Cardiac muscle cell (in vitro differentiated cells and primary cell): ENCODE results near the gene ZNF45. TPM values are rescaled to one million over a fixed set of nuclear protein-coding genes. Genes with fewer than 3 reads are reported as not detected.

Experiments
- DNase-seq, 2 donors: peaks; one replicate each; pipeline versions ENCODE4 v3.0.0 to v3.0.0-alpha.2; 2010 to 2017; ENCODE audit warnings: low read depth in 1 of 2, low spot score in 1 of 2
- H3K27ac ChIP-seq: fragments of 200-600 bp; sonication (generic); 2 replicates; pipeline ENCODE4 v1.5.1; 2016
- H3K27me3 ChIP-seq: fragments of 200-600 bp; sonication (generic); 2 replicates; pipeline ENCODE4 v1.6.0; 2016; ENCODE audit warnings: control low read depth
- H3K36me3 ChIP-seq: fragments of 200-600 bp; sonication (generic); 2 replicates; pipeline ENCODE4 v1.5.1; 2016; ENCODE audit warnings: control low read depth
- H3K4me1 ChIP-seq: fragments of 200-600 bp; sonication (generic); 2 replicates; pipeline ENCODE4 v1.8.1; 2017; ENCODE audit warnings: low read depth, mild to moderate bottlenecking, mixed run types
- H3K4me3 ChIP-seq: fragments of 200-600 bp; sonication (generic); 2 replicates; pipeline ENCODE4 v1.5.1; 2016; ENCODE audit warnings: mild to moderate bottlenecking
- H3K9me3 ChIP-seq: fragments of 200-600 bp; sonication (generic); 2 replicates; pipeline ENCODE4 v1.5.1; 2017; ENCODE audit warnings: low read depth, mild to moderate bottlenecking, control low read depth
- CTCF ChIP-seq: IDR thresholded peaks from 2 replicates; pipeline ENCODE4 v1.5.1; 2012; ENCODE audit warnings: low read depth, mild to moderate bottlenecking, low read length
- polyA plus RNA-seq: library from polyadenylated mRNA; unstranded; fragments of >200 nt; fragmentation: Nextera tagmentation; extraction: Ambion mirVana; gene quantifications from 2 replicates; pipeline ENCODE4 v1.2.1, GENCODE V29; 2016
- total RNA-seq: library from RNA; depleted of rRNA; stranded (reverse); fragments of >200 nt; gene quantifications from 2 replicates; pipeline ENCODE4 v1.2.3, GENCODE V29; 2016

ZNF45 gene
- total and polyA plus RNA-seq, 2 experiments from 2014 or later = 7.9 to 14.3 TPM

- H3K27me3 ChIP-seq = no peaks in the 10 kb centered on the region
- peaks cover 4% of the 10 kb centered on the region for H3K4me1 ChIP-seq
- no peak for TF ChIP-seq CTCF
- DNase-seq = no peak
- no peak overlapping the region for H3K27ac ChIP-seq
- no peaks in the 10 kb centered on the region for H3K9me3 ChIP-seq
- H3K36me3 ChIP-seq = peaks cover 65% of the 10 kb centered on the region
- no peak overlapping the region for H3K4me3 ChIP-seq
These were observed 6.3 kb downstream of the ZNF45 start for GRCh38 chr19:43928820-43929219.

GRCh38 chr19:43923875-43924274, 11.2 kb downstream of the ZNF45 start:
- Histone ChIP-seq H3K27ac (no peak overlapping the region), H3K9me3 (no peaks in the 10 kb centered on the region), H3K27me3 (no peaks in the 10 kb centered on the region), H3K36me3 (peaks cover 66% of the 10 kb centered on the region), H3K4me1 (no peaks in the 10 kb centered on the region), H3K4me3 (no peak overlapping the region)
- no peak for TF ChIP-seq CTCF
- DNase-seq = no peak

- no peaks in the 10 kb centered on the region for H3K4me1 ChIP-seq
- no peak overlapping the region for H3K27ac ChIP-seq
- no peaks in the 10 kb centered on the region for H3K27me3 ChIP-seq
- peaks cover 8% of the 10 kb centered on the region for H3K9me3 ChIP-seq
- H3K4me3 ChIP-seq = no peak overlapping the region
- H3K36me3 ChIP-seq = peaks cover 54% of the 10 kb centered on the region
- TF ChIP-seq CTCF = no peak
- no peak for DNase-seq
These were observed 21.0 kb downstream of the ZNF45 start for GRCh38 chr19:43914051-43914450.

- no peak for TF ChIP-seq CTCF
- H3K9me3 ChIP-seq = peaks cover 8% of the 10 kb centered on the region
- H3K4me1 ChIP-seq = no peaks in the 10 kb centered on the region
- no peak overlapping the region for H3K27ac ChIP-seq
- DNase-seq = no peak
- H3K27me3 ChIP-seq = no peaks in the 10 kb centered on the region
- no peak overlapping the region for H3K4me3 ChIP-seq
- H3K36me3 ChIP-seq = peaks cover 47% of the 10 kb centered on the region
These were observed 21.7 kb downstream of the ZNF45 start for GRCh38 chr19:43913383-43913782.

- Histone ChIP-seq H3K27me3 (no peaks in the 10 kb centered on the region), H3K9me3 (peaks cover 8% of the 10 kb centered on the region), H3K4me1 (no peaks in the 10 kb centered on the region), H3K36me3 (peaks cover 24% of the 10 kb centered on the region), H3K27ac (no peak overlapping the region), H3K4me3 (no peak overlapping the region)
- no peak for TF ChIP-seq CTCF
- no peak for DNase-seq
These were observed 24.2 kb downstream of the ZNF45 start for GRCh38 chr19:43910884-43911283.

- peaks cover 2% of the 10 kb centered on the region for H3K36me3 ChIP-seq
- peaks cover 5% of the 10 kb centered on the region for H3K9me3 ChIP-seq
- H3K4me1 ChIP-seq = no peaks in the 10 kb centered on the region
- DNase-seq = no peak
- no peak overlapping the region for H3K27ac ChIP-seq
- H3K27me3 ChIP-seq = no peaks in the 10 kb centered on the region
- H3K4me3 ChIP-seq = no peak overlapping the region
- TF ChIP-seq CTCF = no peak
These were observed 26.4 kb downstream of the ZNF45 start for GRCh38 chr19:43908659-43909058.
